ENCODE results near the gene UGT1A3. TPM values are rescaled to one million over a fixed set of nuclear protein-coding genes. Genes with fewer than 3 reads are reported as not detected.

The UGT1A3 gene
- total RNA-seq, 6 donors from 2014 or later: 0.30 TPM; not detected in 5

DNA sequence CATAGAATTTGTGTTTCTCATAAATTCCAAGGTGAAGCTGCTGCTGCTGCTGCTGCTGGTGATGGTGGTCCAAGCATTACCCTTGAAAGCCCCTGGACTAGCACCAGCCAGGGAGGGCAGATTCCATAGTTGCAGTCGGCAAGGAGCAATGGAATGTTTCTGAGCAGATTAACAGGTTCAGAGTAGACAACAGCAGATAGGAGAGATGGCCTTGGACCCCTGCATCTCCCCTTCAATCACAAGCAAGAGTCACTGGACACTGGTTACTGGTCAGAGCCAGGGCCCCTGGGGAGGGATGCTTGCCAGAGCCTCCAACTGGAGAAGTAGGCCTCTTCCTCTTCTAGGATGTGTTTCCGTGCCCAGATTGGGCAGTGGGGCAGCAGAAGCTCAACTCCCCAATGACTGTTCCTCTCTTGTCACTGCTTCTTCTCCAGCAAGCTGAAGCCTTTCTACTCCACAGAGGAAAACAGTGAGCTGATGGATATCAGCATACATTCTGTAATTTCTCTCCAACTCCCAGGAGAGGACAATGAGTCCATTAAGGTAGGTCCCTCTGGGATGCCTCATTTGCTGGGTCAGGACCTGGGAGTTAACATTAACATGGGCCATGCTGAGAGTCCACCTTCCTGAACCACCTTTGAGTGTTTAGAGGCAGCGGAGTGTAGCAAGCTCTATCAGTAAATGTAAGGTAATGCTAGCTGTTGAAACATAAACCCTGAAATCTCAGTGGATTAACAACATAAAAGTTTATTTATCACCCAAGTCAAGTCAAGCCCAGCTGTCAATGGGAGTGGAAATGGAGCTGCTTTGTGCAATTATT is 84.6 kb downstream of the UGT1A3 start:
- no peak overlapping the region for H3K27ac ChIP-seq
- no peaks in the 10 kb centered on the region for H3K4me1 ChIP-seq
- no peak overlapping the region for H3K4me3 ChIP-seq
- DNase-seq: peak in 1 of 2 donors; percentile 6
- TF ChIP-seq POLR2A (IDR thresholded peaks at IDR 0.05): no peak
- TF ChIP-seq, protein P1, sequence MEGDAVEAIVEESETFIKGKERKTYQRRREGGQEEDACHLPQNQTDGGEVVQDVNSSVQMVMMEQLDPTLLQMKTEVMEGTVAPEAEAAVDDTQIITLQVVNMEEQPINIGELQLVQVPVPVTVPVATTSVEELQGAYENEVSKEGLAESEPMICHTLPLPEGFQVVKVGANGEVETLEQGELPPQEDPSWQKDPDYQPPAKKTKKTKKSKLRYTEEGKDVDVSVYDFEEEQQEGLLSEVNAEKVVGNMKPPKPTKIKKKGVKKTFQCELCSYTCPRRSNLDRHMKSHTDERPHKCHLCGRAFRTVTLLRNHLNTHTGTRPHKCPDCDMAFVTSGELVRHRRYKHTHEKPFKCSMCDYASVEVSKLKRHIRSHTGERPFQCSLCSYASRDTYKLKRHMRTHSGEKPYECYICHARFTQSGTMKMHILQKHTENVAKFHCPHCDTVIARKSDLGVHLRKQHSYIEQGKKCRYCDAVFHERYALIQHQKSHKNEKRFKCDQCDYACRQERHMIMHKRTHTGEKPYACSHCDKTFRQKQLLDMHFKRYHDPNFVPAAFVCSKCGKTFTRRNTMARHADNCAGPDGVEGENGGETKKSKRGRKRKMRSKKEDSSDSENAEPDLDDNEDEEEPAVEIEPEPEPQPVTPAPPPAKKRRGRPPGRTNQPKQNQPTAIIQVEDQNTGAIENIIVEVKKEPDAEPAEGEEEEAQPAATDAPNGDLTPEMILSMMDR (IDR thresholded peaks at IDR 0.05): no peak
- no peak for TF ChIP-seq POLR2AphosphoS5 (IDR thresholded peaks at IDR 0.05)
- no peak for TF ChIP-seq EP300 (IDR thresholded peaks at IDR 0.05)
- H3K9me3 ChIP-seq: no peaks in the 10 kb centered on the region
- H3K27me3 ChIP-seq: no peaks in the 10 kb centered on the region
- WGBS, 2 donors: 82 to 91% methylated on average over 3 of the region's 3 CpGs
- H3K36me3 ChIP-seq: no peaks in the 10 kb centered on the region
- no peak for ATAC-seq (ENCODE audit: low FRiP score in 2 of 2)

DNA sequence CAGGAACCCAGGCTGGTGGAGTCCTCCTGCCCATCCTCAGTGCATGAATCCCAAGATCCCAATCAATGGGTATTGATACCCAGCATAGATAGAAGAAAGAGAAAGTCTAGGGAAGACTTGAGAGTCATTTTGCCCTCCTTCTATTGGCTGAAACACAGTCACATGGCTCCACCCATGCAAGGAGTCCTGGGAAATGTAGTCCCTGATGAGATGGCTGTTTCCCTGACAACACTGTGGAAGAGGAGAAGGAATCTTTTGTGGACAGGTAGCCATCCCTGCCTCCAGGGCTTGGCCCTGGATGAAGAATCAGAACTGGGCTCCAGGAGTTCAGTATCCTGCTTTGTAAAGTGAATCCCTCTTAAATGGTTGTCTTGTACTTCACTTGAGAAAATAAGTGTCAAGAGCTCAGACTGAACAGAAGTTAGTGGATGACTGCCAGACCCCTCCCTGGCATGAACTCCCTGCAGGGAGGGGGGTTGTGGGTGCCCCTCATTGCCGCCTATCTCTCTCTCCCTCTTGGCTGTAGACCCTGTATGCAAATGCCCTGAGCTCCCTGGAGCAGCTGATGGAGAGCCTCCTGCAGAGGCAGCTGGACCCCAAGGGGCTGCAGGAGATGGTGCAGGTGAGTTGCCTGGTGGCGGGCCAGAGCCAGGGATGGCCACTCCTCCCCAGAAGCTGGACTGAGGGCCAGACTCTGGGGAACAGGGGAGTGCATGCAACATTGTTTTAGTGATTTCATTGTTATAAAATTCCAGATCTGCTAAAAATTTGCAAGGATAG is 85.4 kb downstream of the UGT1A3 start:
- no peaks in the 10 kb centered on the region for H3K4me1 ChIP-seq
- no peaks in the 10 kb centered on the region for H3K27me3 ChIP-seq
- WGBS, 2 donors: 50 to 77% methylated on average over 1 to 2 of the region's 2 CpGs
- no peaks in the 10 kb centered on the region for H3K9me3 ChIP-seq
- no peak overlapping the region for H3K27ac ChIP-seq
- no peak for ATAC-seq (ENCODE audit: low FRiP score in 2 of 2)
- TF ChIP-seq, protein P1 (IDR thresholded peaks at IDR 0.05): no peak
- TF ChIP-seq EP300 (IDR thresholded peaks at IDR 0.05) (no peak), POLR2A (IDR thresholded peaks at IDR 0.05) (no peak), POLR2AphosphoS5 (IDR thresholded peaks at IDR 0.05) (no peak)
- no peaks in the 10 kb centered on the region for H3K36me3 ChIP-seq
- DNase-seq: peak in 1 of 2 donors; percentile 10
- H3K4me3 ChIP-seq: no peak overlapping the region

DNA sequence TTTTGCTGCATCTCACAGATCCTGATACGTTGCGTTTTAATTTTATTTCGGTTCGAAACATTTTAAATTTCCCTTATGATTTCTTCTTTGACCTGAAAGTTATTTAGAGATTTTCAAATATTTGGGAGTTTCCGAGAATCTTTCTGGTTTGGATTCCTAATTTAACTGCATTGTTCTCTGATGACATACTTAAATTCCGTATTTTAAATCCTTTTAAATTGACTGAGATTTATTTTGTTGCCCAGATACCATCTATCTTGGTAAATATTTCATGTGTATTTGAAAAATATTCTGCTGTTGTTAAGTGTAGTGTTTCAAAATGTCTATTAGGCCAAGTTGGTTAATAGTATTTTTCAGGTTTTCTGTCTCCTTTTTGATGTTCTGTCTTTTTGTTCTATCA is 87.0 kb downstream of the UGT1A3 start:
- DNase-seq (no peak), ATAC-seq (ENCODE audit: low FRiP score in 2 of 2) (no peak)
- 83 to 84% methylated on average over 6 of the region's 6 CpGs for WGBS, 2 donors
- TF ChIP-seq EP300 (IDR thresholded peaks at IDR 0.05) (no peak), POLR2AphosphoS5 (IDR thresholded peaks at IDR 0.05) (no peak), POLR2A (IDR thresholded peaks at IDR 0.05) (no peak)
- TF ChIP-seq, protein P1 (IDR thresholded peaks at IDR 0.05): no peak
- H3K27me3 ChIP-seq: no peaks in the 10 kb centered on the region
- H3K36me3 ChIP-seq: no peaks in the 10 kb centered on the region
- no peak overlapping the region for H3K27ac ChIP-seq
- no peaks in the 10 kb centered on the region for H3K9me3 ChIP-seq
- no peak overlapping the region for H3K4me3 ChIP-seq
- H3K4me1 ChIP-seq: no peaks in the 10 kb centered on the region

DNA sequence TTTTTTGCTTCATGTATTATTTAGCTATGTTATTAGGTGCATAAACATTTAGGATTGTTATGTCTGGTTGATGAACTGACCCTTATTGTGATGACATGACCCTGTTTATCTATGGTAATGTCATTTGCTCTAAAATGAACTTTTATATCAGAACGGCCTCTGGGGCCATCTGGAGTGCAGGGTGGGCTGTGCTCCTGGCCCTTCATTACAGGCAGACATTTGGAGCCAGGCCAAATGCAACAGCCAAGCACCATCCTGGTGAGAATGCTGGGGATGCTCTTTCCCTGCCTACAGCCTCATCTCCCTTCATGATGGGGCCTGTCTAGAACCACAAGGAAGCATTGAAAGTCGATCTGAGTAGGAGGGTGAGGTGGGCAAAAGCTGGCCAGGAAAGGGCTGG is 87.5 kb downstream of the UGT1A3 start:
- Histone ChIP-seq H3K36me3 (no peaks in the 10 kb centered on the region), H3K27me3 (no peaks in the 10 kb centered on the region), H3K9me3 (no peaks in the 10 kb centered on the region), H3K27ac (no peak overlapping the region), H3K4me3 (no peak overlapping the region), H3K4me1 (no peaks in the 10 kb centered on the region)
- no peak for ATAC-seq (ENCODE audit: low FRiP score in 2 of 2)
- WGBS, 2 donors: 47 to 54% methylated on average over 2 of the region's 2 CpGs
- DNase-seq: no peak
- no peak for TF ChIP-seq EP300 (IDR thresholded peaks at IDR 0.05)
- no peak for TF ChIP-seq POLR2A (IDR thresholded peaks at IDR 0.05)
- TF ChIP-seq POLR2AphosphoS5 (IDR thresholded peaks at IDR 0.05): no peak
- TF ChIP-seq, protein P1 (IDR thresholded peaks at IDR 0.05): no peak
